HL-60 (cell line): ENCODE data around the gene FYN.
"Not testable (repeated sequence)": the region's sequence is repeated elsewhere in the genome, so short reads cannot be mapped to it uniquely, and the experiment has no call there.

Experiments
- DNase-seq, 2 experiments: peaks; one replicate each; pipeline ENCODE4 v3.0.0-alpha.2; 2010 to 2020; ENCODE audit warnings: low read depth in 1 of 2, low spot score in 1 of 2
- H3K27ac ChIP-seq: fragments of 250-450 bp; sonication (Bioruptor Pico); replicated peaks from 2 replicates; pipeline ENCODE4 v1.5.1; 2020; ENCODE audit warnings: mild to moderate bottlenecking, moderate library complexity
- H3K27me3 ChIP-seq: fragments of 250-450 bp; sonication (Bioruptor Pico); 2 replicates; pipeline ENCODE4 v1.5.1; 2021; ENCODE audit warnings: mild to moderate bottlenecking, moderate library complexity; ENCODE audit not compliant: insufficient read depth, poor library complexity, severe bottlenecking
- H3K4me3 ChIP-seq: replicated peaks from 2 replicates; pipeline ENCODE4 v1.5.1; 2011; ENCODE audit warnings: mild to moderate bottlenecking, control low read depth, low read length; ENCODE audit not compliant: insufficient read depth
- CTCF ChIP-seq: IDR thresholded peaks from one replicate; pipeline ENCODE4 v1.5.1; 2011; ENCODE audit warnings: low read length, control low read depth, inconsistent platforms; ENCODE audit not compliant: insufficient read depth
- GABPA ChIP-seq: IDR thresholded peaks from 2 replicates; pipeline ENCODE4 v1.6.1; 2012; ENCODE audit warnings: low read depth
- POLR2AphosphoS5 ChIP-seq: IDR thresholded peaks from 2 replicates; pipeline ENCODE4 v1.6.1; 2012; ENCODE audit warnings: low read depth
- REST ChIP-seq: IDR thresholded peaks from 2 replicates; pipeline ENCODE4 v1.6.1; 2012; ENCODE audit warnings: low read depth; ENCODE audit not compliant: insufficient replicate concordance
- SPI1 ChIP-seq: IDR thresholded peaks from 2 replicates; pipeline ENCODE4 v1.6.1; 2012; ENCODE audit warnings: low read depth, mild to moderate bottlenecking, borderline replicate concordance

Gene FYN

GRCh38 chr6:111642463-111643158, 230.6 kb downstream of the FYN start:
- Histone ChIP-seq H3K27ac (no peak overlapping the region), H3K27me3 (no peaks in the 10 kb centered on the region), H3K4me3 (no peak overlapping the region)
- peak in 1 of 2 experiments; percentile 78 for DNase-seq
- TF ChIP-seq SPI1 (no peak), CTCF (peak; percentile 31)

DNA sequence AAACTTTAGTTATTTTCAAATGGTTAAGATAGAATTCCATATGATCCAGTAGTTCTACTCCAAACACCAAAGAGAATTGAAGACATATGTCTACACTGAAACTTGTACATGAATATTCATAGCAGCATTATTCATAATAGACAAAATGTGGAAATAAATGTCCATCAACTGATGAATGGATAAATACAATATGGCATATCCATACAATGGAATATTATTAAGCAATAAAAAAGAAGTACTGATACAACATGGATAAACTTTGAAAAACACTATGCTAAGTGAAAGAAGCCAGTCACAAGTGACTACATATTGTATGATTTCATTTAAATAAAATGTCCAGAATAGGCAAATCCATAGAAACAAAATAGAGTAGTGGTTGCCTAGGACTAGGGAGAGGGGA, 234.0 kb downstream of the FYN start:
- no peak for DNase-seq
- H3K4me3 ChIP-seq: no peak overlapping the region
- H3K27ac ChIP-seq: no peak overlapping the region
- H3K27me3 ChIP-seq: no peaks in the 10 kb centered on the region
- TF ChIP-seq POLR2AphosphoS5 (no peak), REST (no peak), CTCF (no peak), GABPA (no peak), SPI1 (no peak)

DNA sequence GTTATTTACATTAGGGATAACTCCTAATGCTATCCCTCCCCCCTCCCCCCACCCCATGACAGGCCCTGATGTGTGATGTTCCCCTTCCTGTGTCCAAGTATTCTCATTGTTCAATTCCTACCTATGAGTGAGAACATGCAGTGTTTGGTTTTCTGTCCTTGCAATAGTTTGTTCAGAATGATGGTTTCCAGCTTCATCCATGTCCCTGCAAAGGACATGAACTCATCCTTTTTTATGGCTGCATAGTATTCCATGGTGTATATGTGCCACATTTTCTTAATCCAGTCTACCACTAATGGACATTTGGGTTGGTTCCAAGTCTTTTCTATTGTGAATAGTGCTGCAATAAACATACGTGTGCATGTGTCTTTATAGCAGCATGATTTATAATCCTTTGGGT, 238.3 kb downstream of the FYN start:
- not testable (repeated sequence) for H3K27me3 ChIP-seq, H3K4me3 ChIP-seq, DNase-seq, H3K27ac ChIP-seq

GRCh38 chr6:111633822-111634221, 239.4 kb downstream of the FYN start:
- H3K27ac ChIP-seq: no peak overlapping the region
- H3K27me3 ChIP-seq: no peaks in the 10 kb centered on the region
- DNase-seq: no peak
- TF ChIP-seq SPI1: no peak
- TF ChIP-seq POLR2AphosphoS5: no peak
- no peak for TF ChIP-seq CTCF
- no peak for TF ChIP-seq REST
- no peak for TF ChIP-seq GABPA
- no peak overlapping the region for H3K4me3 ChIP-seq
